Liver (tissue), 3 donors: ENCODE results near the gene ERFL.

Experiments used
- FOXA1 ChIP-seq: IDR thresholded peaks from 2 replicates; pipeline ENCODE4 v1.6.1; 2016; ENCODE audit warnings: antibody characterized with exemption
- GABPA ChIP-seq, 2 donors: IDR thresholded peaks in 1 of 2; conservative IDR thresholded peaks in 1 of 2; 2 replicates each; pipeline ENCODE4 v1.6.1; 2016; ENCODE audit warnings: antibody characterized with exemption in 2 of 2, mild to moderate bottlenecking in 1 of 2, moderate library complexity in 1 of 2
- HNF4G ChIP-seq: IDR thresholded peaks from 2 replicates; pipeline ENCODE4 v1.6.1; 2016; ENCODE audit warnings: antibody characterized with exemption
- JUND ChIP-seq, 2 donors: IDR thresholded peaks; 2 replicates each; pipeline ENCODE4 v1.6.1; 2016; ENCODE audit warnings: antibody characterized with exemption in 2 of 2
- NR2F2 ChIP-seq: IDR thresholded peaks from 2 replicates; pipeline ENCODE4 v1.6.1; 2016; ENCODE audit warnings: antibody characterized with exemption
- RAD21 ChIP-seq, 2 donors: IDR thresholded peaks; 2 replicates each; pipeline ENCODE4 v1.6.1; 2016; ENCODE audit warnings: antibody characterized with exemption in 2 of 2, mild to moderate bottlenecking in 2 of 2
- SP1 ChIP-seq: IDR thresholded peaks from 2 replicates; pipeline ENCODE4 v1.6.1; 2018; ENCODE audit warnings: antibody characterized with exemption, mild to moderate bottlenecking
- TAF1 ChIP-seq: conservative IDR thresholded peaks from 2 replicates; pipeline ENCODE4 v1.6.1; 2016; ENCODE audit warnings: antibody characterized with exemption, mild to moderate bottlenecking
- TF ChIP-seq, protein P1 (sequence below): IDR thresholded peaks from 2 replicates; pipeline ENCODE4 v1.6.1; 2016; ENCODE audit warnings: antibody characterized with exemption
- TF ChIP-seq, protein P2 (sequence below): fragments of 150-350 bp; IDR thresholded peaks from 2 replicates; pipeline ENCODE4 v1.5.1; 2017; ENCODE audit warnings: improper control_type of control experiment, low read depth, low read length; ENCODE audit not compliant: missing input control
- TF ChIP-seq, protein P3 (sequence below): IDR thresholded peaks from 2 replicates; pipeline ENCODE4 v1.6.1; 2016; ENCODE audit warnings: antibody characterized with exemption, mild to moderate bottlenecking
- TF ChIP-seq, protein P4 (sequence below): IDR thresholded peaks from 2 replicates; pipeline ENCODE4 v1.6.1; 2016; ENCODE audit warnings: antibody characterized with exemption
- donor health status: healthy.
- donor health status: healthy.

DNA sequence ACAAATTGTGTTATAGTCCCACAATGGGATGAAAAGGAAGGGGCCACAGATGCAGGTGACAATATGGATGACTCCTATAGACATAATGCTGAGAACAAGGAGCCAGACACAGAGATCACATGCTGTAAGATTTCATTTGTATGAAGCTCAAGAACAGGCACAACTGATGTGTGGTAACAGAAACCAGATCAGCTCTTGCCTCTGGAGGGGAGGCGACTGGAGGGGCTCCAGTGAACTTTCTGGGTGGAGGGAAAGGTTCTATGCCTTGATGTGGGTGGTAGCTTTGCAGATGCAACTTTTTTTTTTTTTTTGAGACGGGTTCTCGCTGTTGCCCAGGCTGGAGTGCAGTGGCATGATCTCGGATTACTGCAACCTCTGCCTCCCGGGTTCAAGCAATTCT, 36.9 kb upstream of the ERFL start:
- TF ChIP-seq, protein P1, sequence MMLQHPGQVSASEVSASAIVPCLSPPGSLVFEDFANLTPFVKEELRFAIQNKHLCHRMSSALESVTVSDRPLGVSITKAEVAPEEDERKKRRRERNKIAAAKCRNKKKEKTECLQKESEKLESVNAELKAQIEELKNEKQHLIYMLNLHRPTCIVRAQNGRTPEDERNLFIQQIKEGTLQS = no peak
- no peak for TF ChIP-seq NR2F2
- TF ChIP-seq, protein P2, sequence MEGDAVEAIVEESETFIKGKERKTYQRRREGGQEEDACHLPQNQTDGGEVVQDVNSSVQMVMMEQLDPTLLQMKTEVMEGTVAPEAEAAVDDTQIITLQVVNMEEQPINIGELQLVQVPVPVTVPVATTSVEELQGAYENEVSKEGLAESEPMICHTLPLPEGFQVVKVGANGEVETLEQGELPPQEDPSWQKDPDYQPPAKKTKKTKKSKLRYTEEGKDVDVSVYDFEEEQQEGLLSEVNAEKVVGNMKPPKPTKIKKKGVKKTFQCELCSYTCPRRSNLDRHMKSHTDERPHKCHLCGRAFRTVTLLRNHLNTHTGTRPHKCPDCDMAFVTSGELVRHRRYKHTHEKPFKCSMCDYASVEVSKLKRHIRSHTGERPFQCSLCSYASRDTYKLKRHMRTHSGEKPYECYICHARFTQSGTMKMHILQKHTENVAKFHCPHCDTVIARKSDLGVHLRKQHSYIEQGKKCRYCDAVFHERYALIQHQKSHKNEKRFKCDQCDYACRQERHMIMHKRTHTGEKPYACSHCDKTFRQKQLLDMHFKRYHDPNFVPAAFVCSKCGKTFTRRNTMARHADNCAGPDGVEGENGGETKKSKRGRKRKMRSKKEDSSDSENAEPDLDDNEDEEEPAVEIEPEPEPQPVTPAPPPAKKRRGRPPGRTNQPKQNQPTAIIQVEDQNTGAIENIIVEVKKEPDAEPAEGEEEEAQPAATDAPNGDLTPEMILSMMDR = no peak
- no peak for TF ChIP-seq GABPA (IDR thresholded peaks at IDR 0.05 in 1 of 2, conservative IDR thresholded peaks at IDR 0.05 in 1 of 2)
- TF ChIP-seq JUND (IDR thresholded peaks at IDR 0.05) = no peak
- TF ChIP-seq TAF1 = no peak
- TF ChIP-seq SP1 = no peak
- TF ChIP-seq RAD21 (IDR thresholded peaks at IDR 0.05) = no peak
- TF ChIP-seq, protein P3, sequence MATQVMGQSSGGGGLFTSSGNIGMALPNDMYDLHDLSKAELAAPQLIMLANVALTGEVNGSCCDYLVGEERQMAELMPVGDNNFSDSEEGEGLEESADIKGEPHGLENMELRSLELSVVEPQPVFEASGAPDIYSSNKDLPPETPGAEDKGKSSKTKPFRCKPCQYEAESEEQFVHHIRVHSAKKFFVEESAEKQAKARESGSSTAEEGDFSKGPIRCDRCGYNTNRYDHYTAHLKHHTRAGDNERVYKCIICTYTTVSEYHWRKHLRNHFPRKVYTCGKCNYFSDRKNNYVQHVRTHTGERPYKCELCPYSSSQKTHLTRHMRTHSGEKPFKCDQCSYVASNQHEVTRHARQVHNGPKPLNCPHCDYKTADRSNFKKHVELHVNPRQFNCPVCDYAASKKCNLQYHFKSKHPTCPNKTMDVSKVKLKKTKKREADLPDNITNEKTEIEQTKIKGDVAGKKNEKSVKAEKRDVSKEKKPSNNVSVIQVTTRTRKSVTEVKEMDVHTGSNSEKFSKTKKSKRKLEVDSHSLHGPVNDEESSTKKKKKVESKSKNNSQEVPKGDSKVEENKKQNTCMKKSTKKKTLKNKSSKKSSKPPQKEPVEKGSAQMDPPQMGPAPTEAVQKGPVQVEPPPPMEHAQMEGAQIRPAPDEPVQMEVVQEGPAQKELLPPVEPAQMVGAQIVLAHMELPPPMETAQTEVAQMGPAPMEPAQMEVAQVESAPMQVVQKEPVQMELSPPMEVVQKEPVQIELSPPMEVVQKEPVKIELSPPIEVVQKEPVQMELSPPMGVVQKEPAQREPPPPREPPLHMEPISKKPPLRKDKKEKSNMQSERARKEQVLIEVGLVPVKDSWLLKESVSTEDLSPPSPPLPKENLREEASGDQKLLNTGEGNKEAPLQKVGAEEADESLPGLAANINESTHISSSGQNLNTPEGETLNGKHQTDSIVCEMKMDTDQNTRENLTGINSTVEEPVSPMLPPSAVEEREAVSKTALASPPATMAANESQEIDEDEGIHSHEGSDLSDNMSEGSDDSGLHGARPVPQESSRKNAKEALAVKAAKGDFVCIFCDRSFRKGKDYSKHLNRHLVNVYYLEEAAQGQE = no peak
- no peak for TF ChIP-seq FOXA1
- no peak for TF ChIP-seq HNF4G
- TF ChIP-seq, protein P4, sequence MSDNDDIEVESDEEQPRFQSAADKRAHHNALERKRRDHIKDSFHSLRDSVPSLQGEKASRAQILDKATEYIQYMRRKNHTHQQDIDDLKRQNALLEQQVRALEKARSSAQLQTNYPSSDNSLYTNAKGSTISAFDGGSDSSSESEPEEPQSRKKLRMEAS = no peak
